HFFc6 (cell line): Measurements from ENCODE around the gene ANLN. TPM values are rescaled to one million over a fixed set of nuclear protein-coding genes. Genes with fewer than 3 reads are reported as not detected.
"Not testable (repeated sequence)": the region's sequence is repeated elsewhere in the genome, so short reads cannot be mapped to it uniquely, and the experiment has no call there.

Experiments used
- DNase-seq: peaks from one replicate; pipeline ENCODE4 v3.0.0-alpha.2; 2018
- H3K27ac Mint-ChIP-seq: 2 replicates; pipeline ENCODE4 v1.8.0; 2020; ENCODE audit warnings: mild to moderate bottlenecking, mixed read lengths
- H3K27me3 Mint-ChIP-seq: 2 replicates; pipeline ENCODE4 v1.8.0; 2021; ENCODE audit warnings: mild to moderate bottlenecking, moderate library complexity, mixed read lengths; ENCODE audit not compliant: insufficient read depth
- H3K36me3 Mint-ChIP-seq: 2 replicates; pipeline ENCODE4 v1.8.0; 2021; ENCODE audit warnings: low read depth, mixed read lengths
- H3K4me1 Mint-ChIP-seq: 2 replicates; pipeline ENCODE4 v1.8.0; 2020; ENCODE audit warnings: low read depth, mixed read lengths
- H3K4me3 Mint-ChIP-seq: 2 replicates; pipeline ENCODE4 v1.8.0; 2020; ENCODE audit warnings: mild to moderate bottlenecking, moderate library complexity, mixed read lengths
- H3K9me3 Mint-ChIP-seq: 2 replicates; pipeline ENCODE4 v1.8.0; 2020; ENCODE audit warnings: mild to moderate bottlenecking, mixed read lengths
- total RNA-seq, 6 experiments: library from RNA; stranded (reverse); fragmentation: NEBNext Ultra II Directional; extraction: Animal tissue kit (Norgen Biotek cat#: 25700); gene quantifications; 2 replicates in 1 of 6; 3 replicates in 5 of 6; pipeline ENCODE4 v1.2.3, GENCODE V29; 2021
- TF ChIP-seq, protein P1 (sequence below): fragments of 200-600 bp; sonication (generic); IDR thresholded peaks from 2 replicates; pipeline ENCODE4 v1.5.0; 2021; ENCODE audit warnings: antibody characterized with exemption, mild to moderate bottlenecking

ANLN gene
- total RNA-seq, 6 experiments from 2014 or later = 109 to 291 (median 233) TPM

DNA sequence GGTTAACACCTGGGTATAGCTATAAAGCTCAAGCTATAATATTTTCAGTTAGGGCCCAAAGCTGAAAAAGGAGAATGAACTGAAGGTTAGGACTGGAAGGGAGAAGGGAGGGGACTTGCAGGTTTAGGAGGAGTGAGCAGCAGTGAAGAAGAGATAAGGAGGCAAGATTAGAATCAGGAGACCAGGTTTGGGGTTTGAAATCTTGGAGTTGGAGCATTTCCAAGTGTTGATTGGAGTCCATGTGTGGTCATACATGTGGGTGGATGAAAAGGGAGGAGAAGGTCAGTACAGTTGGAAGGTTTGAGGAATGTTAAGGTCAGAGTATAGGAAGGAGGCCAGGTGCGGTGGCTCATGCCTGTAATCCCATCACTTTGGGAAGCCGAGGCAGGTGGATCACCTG is 8.6 kb upstream of the ANLN start:
- no peaks in the 10 kb centered on the region for H3K4me1 Mint-ChIP-seq
- peaks cover 3% of the 10 kb centered on the region; the same call in 1 of the 2 replicates for H3K9me3 Mint-ChIP-seq
- H3K27ac Mint-ChIP-seq = no peak overlapping the region
- no peaks in the 10 kb centered on the region for H3K36me3 Mint-ChIP-seq
- TF ChIP-seq, protein P1, sequence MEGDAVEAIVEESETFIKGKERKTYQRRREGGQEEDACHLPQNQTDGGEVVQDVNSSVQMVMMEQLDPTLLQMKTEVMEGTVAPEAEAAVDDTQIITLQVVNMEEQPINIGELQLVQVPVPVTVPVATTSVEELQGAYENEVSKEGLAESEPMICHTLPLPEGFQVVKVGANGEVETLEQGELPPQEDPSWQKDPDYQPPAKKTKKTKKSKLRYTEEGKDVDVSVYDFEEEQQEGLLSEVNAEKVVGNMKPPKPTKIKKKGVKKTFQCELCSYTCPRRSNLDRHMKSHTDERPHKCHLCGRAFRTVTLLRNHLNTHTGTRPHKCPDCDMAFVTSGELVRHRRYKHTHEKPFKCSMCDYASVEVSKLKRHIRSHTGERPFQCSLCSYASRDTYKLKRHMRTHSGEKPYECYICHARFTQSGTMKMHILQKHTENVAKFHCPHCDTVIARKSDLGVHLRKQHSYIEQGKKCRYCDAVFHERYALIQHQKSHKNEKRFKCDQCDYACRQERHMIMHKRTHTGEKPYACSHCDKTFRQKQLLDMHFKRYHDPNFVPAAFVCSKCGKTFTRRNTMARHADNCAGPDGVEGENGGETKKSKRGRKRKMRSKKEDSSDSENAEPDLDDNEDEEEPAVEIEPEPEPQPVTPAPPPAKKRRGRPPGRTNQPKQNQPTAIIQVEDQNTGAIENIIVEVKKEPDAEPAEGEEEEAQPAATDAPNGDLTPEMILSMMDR = no peak
- H3K4me3 Mint-ChIP-seq = no peak overlapping the region
- DNase-seq = no peak
- H3K27me3 Mint-ChIP-seq = no peaks in the 10 kb centered on the region; the same call in none of the 2 replicates

DNA sequence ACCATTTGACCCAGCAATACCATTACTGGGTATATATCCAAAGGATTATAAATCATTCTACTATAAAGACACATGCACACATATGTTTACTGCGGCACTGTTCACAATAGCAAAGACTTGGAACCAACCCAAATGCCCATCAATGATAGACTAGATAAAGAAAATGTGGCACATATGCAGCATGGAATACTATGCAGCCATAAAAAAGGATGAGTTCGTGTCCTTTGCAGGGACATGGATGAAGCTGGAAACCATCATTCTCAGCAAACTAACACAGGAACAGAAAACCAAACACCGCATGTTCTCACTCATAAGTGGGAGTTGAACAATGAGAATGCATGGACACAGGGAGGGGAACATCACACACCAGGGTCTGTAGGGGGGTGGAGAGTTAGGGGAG is 6.4 kb upstream of the ANLN start:
- not testable (repeated sequence) for H3K27me3 Mint-ChIP-seq, DNase-seq, H3K36me3 Mint-ChIP-seq, H3K4me3 Mint-ChIP-seq, H3K27ac Mint-ChIP-seq, H3K9me3 Mint-ChIP-seq
- peaks cover 11% of the 10 kb centered on the region for H3K4me1 Mint-ChIP-seq

DNA sequence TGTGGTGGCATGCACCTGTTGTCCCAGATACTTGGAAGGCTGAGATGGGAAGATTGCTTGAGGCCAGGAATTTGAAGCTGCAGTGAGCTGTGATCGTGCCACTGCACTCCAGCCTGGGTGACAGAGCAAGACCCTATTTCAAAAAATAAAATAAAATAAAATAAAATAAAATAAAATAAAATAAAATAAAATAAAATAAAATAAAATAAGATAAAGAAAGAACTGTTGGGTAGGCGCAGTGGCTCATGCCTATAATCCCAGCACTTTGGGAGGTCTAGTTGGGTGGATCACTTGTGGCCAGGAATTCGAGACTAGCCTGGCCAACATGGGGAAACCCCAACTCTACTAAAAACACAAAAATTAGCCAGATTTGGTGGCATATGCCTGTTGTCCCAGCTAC is 4.0 kb upstream of the ANLN start:
- H3K9me3 Mint-ChIP-seq, H3K36me3 Mint-ChIP-seq, H3K27me3 Mint-ChIP-seq, DNase-seq, H3K27ac Mint-ChIP-seq, H3K4me3 Mint-ChIP-seq: not testable (repeated sequence)
- H3K4me1 Mint-ChIP-seq = peaks cover 17% of the 10 kb centered on the region

DNA sequence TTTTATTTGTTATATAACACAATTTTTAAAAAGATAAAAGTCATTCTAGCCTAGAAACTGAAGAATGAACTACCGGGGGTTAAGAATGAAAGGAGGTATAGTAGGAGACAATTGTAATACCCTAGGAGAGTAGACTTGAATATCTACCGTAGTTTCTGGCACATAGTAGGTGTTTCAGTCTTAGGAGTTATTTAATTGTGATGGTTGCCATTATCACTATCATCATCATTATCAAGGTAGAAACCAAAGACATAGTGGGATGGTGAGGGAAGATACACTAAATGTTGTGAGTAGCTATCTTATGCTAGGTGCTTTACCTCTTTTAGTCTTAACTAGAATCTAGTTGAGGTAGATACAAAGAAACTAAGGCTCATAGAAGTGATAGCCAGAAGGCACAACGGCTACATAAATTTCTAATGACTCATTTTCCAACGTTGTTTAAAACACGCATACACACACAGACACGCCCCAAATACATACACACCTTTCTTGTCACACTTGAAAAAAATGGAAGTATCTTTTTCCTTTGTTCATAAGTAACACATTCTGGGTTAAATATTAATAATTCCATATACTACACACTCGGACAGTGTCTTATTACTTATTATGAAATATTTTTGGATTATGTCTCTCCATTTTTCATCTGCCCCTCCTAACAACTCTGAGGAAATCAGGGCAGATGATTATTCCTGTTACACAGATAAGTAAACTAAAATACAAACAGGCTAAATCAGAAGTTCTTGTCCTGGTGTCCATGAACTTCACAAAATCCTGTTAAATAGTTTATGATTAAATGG is 2.0 kb upstream of the ANLN start:
- H3K4me1 Mint-ChIP-seq = peaks cover 31% of the 10 kb centered on the region
- peaks cover 2% of the 10 kb centered on the region for H3K27me3 Mint-ChIP-seq
- peak overlapping the region; percentile 2; the same call in 1 of the 2 replicates for H3K27ac Mint-ChIP-seq
- no peak overlapping the region for H3K4me3 Mint-ChIP-seq
- peak; percentile 26 for DNase-seq
- no peaks in the 10 kb centered on the region for H3K9me3 Mint-ChIP-seq
- H3K36me3 Mint-ChIP-seq = peaks cover 15% of the 10 kb centered on the region
- TF ChIP-seq, protein P1 = no peak

DNA sequence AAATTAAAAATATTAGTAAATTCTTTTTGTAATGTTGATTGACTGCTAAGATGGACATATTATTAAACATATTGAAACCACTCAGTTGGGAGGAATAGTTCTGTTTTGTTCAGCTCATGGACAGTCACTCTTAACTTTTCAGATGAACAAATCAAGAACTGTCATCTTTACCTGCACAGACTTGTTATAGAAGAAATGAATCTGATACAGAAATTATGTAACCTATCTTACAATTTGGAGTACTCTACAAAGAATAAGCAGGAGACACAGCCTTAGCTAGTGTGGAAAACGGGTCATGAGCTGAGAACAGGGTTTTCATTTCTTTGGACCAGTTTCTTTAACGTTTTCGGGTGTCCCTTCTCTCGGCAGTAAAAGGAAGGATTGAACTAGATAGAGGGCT is 1.2 kb upstream of the ANLN start:
- Mint-ChIP-seq H3K4me3 (peak overlapping the region; percentile 89; the same call in 1 of the 2 replicates), H3K27me3 (peaks cover 3% of the 10 kb centered on the region), H3K4me1 (peaks cover 39% of the 10 kb centered on the region), H3K9me3 (no peaks in the 10 kb centered on the region), H3K36me3 (peaks cover 15% of the 10 kb centered on the region), H3K27ac (peak overlapping the region; percentile 46; the same call in 1 of the 2 replicates)
- TF ChIP-seq, protein P1 = no peak
- DNase-seq = no peak

DNA sequence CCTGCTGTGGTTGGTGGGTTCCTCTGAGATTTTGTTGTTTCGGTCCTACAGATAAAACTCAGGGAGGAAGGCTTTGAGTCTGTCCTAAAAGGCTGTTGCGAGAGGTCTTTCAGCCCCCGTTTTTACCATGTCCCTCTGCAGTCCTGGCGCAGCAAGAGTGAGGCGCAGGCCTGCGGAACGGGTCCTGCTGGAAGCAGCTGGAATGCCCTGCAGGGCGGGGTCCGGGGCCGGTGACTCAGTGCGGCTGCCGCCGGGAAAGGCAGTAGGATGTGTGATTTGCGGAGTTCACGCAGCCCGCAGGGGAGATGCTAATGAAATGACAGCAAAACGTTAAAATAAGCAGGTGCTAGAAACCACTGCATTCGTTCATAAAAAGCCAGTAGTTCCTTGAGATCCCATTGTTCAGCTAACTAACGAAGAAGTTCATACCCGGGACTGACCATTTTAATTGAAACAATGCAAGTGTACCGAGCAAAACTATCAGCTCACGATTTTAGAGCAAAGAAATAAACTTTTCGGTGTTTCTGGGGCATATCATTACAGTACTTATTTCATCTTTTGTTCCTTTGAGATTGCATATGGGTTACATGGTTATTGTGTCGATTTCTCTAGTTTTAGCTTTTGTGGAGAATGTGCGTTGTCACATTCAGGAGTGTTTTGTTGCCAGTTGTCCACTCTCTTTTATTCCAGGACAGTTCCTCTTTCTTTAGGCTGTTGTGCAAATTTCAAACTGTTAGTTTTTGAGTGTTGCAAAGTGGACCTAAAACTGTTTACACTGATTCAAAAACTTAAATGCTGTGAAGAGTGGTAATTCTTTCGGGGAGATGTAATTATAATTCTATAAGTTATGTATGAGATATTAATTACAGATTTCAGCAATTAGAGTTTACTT is 783 bp downstream of the ANLN start:
- Mint-ChIP-seq H3K27ac (peak overlapping the region; percentile 87), H3K36me3 (peaks cover 31% of the 10 kb centered on the region), H3K27me3 (peaks cover 4% of the 10 kb centered on the region), H3K9me3 (peaks cover 13% of the 10 kb centered on the region), H3K4me3 (peak overlapping the region; percentile 89), H3K4me1 (peaks cover 59% of the 10 kb centered on the region)
- TF ChIP-seq, protein P1 = no peak
- peak; percentile 87 for DNase-seq
